Endothelial cell of umbilical vein (primary cell): Measurements from ENCODE around the gene ZNF488. TPM values are rescaled to one million over a fixed set of nuclear protein-coding genes. Genes with fewer than 3 reads are reported as not detected.

ENCODE experiments used
- BruUV-seq: library from RNA; stranded (reverse); fragments of 400-500 nt; replicated peaks from 2 replicates; lab custom pipeline; 2021; lab: Mats Ljungman, UMichigan
- CTCF ChIA-PET: fragments of 300-600, 350-600 bp; sonication (Branson Sonifier 250); formaldehyde crosslinking; loops from one replicate; lab custom pipeline; 2021; ENCODE audit warnings: antibody characterized with exemption, inconsistent platforms; lab: Charles Lee
- POLR2A ChIA-PET: fragments of 300-600, 350-600 bp; sonication (Branson Sonifier 250); formaldehyde crosslinking; loops from one replicate; lab custom pipeline; 2021; ENCODE audit warnings: antibody characterized with exemption, inconsistent platforms; lab: Charles Lee
- DNase-seq: peaks from one replicate; pipeline ENCODE4 v3.0.0-alpha.2; 2011; ENCODE audit warnings: low read depth, low spot score
- FAIRE-seq: peaks from 2 replicates; lab custom pipeline; 2011; peaks lifted over from hg19 to GRCh38; lab: Jason Lieb, UNC
- H2AFZ ChIP-seq: 2 replicates; pipeline ENCODE4 v1.6.0; 2012; ENCODE audit warnings: low read depth, low read length, control low read depth, inconsistent platforms
- H3K27ac ChIP-seq: 2 replicates; pipeline ENCODE4 v1.5.1; 2011; ENCODE audit warnings: low read depth, mild to moderate bottlenecking, control low read depth, low read length, moderate library complexity; ENCODE audit not compliant: insufficient read depth
- H3K27me3 ChIP-seq, 2 experiments: 2 replicates each; pipeline versions ENCODE4 v1.6.0 to v1.6.1; 2011; ENCODE audit warnings: low read length in 2 of 2, mixed read lengths in 1 of 2; ENCODE audit not compliant: control insufficient read depth in 2 of 2, insufficient read depth in 2 of 2
- H3K36me3 ChIP-seq, 2 experiments: 2 replicates in 1 of 2; 3 replicates in 1 of 2; pipeline ENCODE4 v1.5.1; 2011; ENCODE audit warnings: low read length in 2 of 2, mild to moderate bottlenecking in 1 of 2, moderate library complexity in 1 of 2; ENCODE audit not compliant: control insufficient read depth in 2 of 2, insufficient read depth in 2 of 2; ENCODE audit errors: extremely low read depth in 1 of 2
- H3K4me1 ChIP-seq: 3 replicates; pipeline ENCODE4 v1.5.1; 2011; ENCODE audit warnings: mild to moderate bottlenecking, low read length; ENCODE audit not compliant: control insufficient read depth, insufficient read depth; ENCODE audit errors: extremely low read depth
- H3K4me2 ChIP-seq: 2 replicates; pipeline ENCODE4 v1.6.1; 2011; ENCODE audit warnings: low read length, control low read depth, mixed read lengths; ENCODE audit not compliant: insufficient read depth
- H3K4me3 ChIP-seq, 3 experiments: fragments of 200-600 bp in 1 of 3; sonication (generic), shearing (Covaris generic) in 1 of 3; replicated peaks in 1 of 3; 2 replicates each; pipeline ENCODE4 v1.5.1; 2011 to 2016; ENCODE audit warnings: control low read depth in 3 of 3, low read length in 3 of 3, mild to moderate bottlenecking in 2 of 3, inconsistent platforms in 1 of 3, low read depth in 1 of 3, moderate library complexity in 1 of 3; ENCODE audit not compliant: insufficient read depth in 1 of 3
- H3K79me2 ChIP-seq: 2 replicates; pipeline ENCODE4 v1.6.0; 2012; ENCODE audit warnings: low read length, inconsistent platforms; ENCODE audit not compliant: control insufficient read depth, insufficient read depth
- H3K9ac ChIP-seq: replicated peaks from 2 replicates; pipeline ENCODE3; 2011; ENCODE audit warnings: low read length, control low read depth; ENCODE audit not compliant: insufficient read depth; ENCODE audit errors: extremely low read depth
- H3K9me1 ChIP-seq: replicated peaks from 3 replicates; pipeline ENCODE4 v1.6.0; 2011; ENCODE audit warnings: mild to moderate bottlenecking, low read length; ENCODE audit not compliant: control insufficient read depth, insufficient read depth; ENCODE audit errors: extremely low read depth
- H3K9me3 ChIP-seq: replicated peaks from 2 replicates; pipeline ENCODE4 v1.5.1; 2012; ENCODE audit warnings: low read length, inconsistent platforms; ENCODE audit not compliant: control insufficient read depth, insufficient read depth
- H4K20me1 ChIP-seq: replicated peaks from 2 replicates; pipeline ENCODE3; 2011; ENCODE audit warnings: mild to moderate bottlenecking, low read length; ENCODE audit not compliant: control insufficient read depth, insufficient read depth; ENCODE audit errors: extremely low read depth
- CTCF ChIP-seq, 2 donors: IDR thresholded peaks; 1 replicate in 1 of 2; 2 replicates in 1 of 2; pipeline ENCODE4 v1.5.1; 2011; ENCODE audit warnings: low read length in 2 of 2, mild to moderate bottlenecking in 2 of 2, moderate library complexity in 2 of 2, control low read depth in 1 of 2, inconsistent platforms in 1 of 2, low read depth in 1 of 2; ENCODE audit not compliant: insufficient read depth in 1 of 2; ENCODE audit errors: extremely low read depth in 1 of 2
- EZH2 ChIP-seq: IDR thresholded peaks from 2 replicates; pipeline ENCODE4 v1.6.1; 2012; ENCODE audit warnings: borderline replicate concordance, low read depth, mild to moderate bottlenecking, moderate library complexity, low read length, inconsistent platforms; ENCODE audit not compliant: severe bottlenecking
- FOS ChIP-seq: IDR thresholded peaks from 2 replicates; pipeline ENCODE4 v1.6.1; 2011; ENCODE audit warnings: mild to moderate bottlenecking, low read length, moderate library complexity, borderline replicate concordance; ENCODE audit not compliant: insufficient read depth
- GATA2 ChIP-seq: IDR thresholded peaks from 2 replicates; pipeline ENCODE4 v1.7.0; 2011; ENCODE audit warnings: low read depth, mild to moderate bottlenecking, moderate library complexity, mixed read lengths, low read length; ENCODE audit not compliant: insufficient read length, insufficient read depth
- JUN ChIP-seq: IDR thresholded peaks from 2 replicates; pipeline ENCODE4 v1.6.1; 2011; ENCODE audit warnings: borderline replicate concordance, low read depth; ENCODE audit not compliant: insufficient read length, insufficient read depth
- MAX ChIP-seq: IDR thresholded peaks from 2 replicates; pipeline ENCODE4 v1.6.1; 2011; ENCODE audit not compliant: insufficient read depth, insufficient read length
- MYC ChIP-seq: IDR thresholded peaks from one replicate; pipeline ENCODE4 v1.6.1; 2011; ENCODE audit warnings: mild to moderate bottlenecking, low read depth, low read length
- POLR2A ChIP-seq: IDR thresholded peaks from 2 replicates; pipeline ENCODE4 v1.6.1; 2012; ENCODE audit warnings: low read depth, mild to moderate bottlenecking, control low read depth, low read length
- POLR2AphosphoS5 ChIP-seq: IDR thresholded peaks from 2 replicates; pipeline ENCODE4 v1.6.1; 2012; ENCODE audit warnings: low read depth, mild to moderate bottlenecking, control low read depth, low read length, moderate library complexity; ENCODE audit not compliant: insufficient read depth
- dilution Hi-C: fragments of 300-500 bp; cut with MboI; formaldehyde crosslinking; loops from one replicate; pipeline ENCODE4 v1.15.0; 2019; ENCODE audit warnings: low sequenced_read_pairs; ENCODE audit not compliant: extremely low pct_ligation_motif_present
- intact Hi-C: fragments of 100-400 bp; cut with micrococcal nuclease; formaldehyde crosslinking; loops from one replicate; pipeline ENCODE4 v1.10.0; 2022
- polyA plus RNA-seq, 4 experiments: library from polyadenylated mRNA; depleted of rRNA in 3 of 4; stranded (reverse) in 3 of 4; unstranded in 1 of 4; fragments of >200 nt; gene quantifications; 2 replicates each; pipeline versions ENCODE4 v1.2.1 to v1.2.3, GENCODE V29; 2011 to 2012; ENCODE audit warnings: missing spikeins in 1 of 4
- total RNA-seq: library from RNA; stranded (reverse); gene quantifications from 2 replicates; pipeline ENCODE4 v1.2.3, GENCODE V29; 2021

The ZNF488 gene
- total and polyA plus RNA-seq, 2 donors (not counting 3 experiments of a cell fraction or from before 2014, with no cell fraction given), result 0.21 to 0.38 TPM

- ChIA-PET POLR2A (no interaction called here), CTCF (interaction anchor here (1.0 kb wide), 1 partner anchor 47 kb away, joined by 3 read pairs; no protein-coding TSS in a partner anchor)
- Histone ChIP-seq H3K9me3 (no peaks in the 10 kb centered on the region), H3K27me3 (no peaks in the 10 kb centered on the region), H2AFZ (no peak overlapping the region), H3K4me3 (no peak overlapping the region), H4K20me1 (no peaks in the 10 kb centered on the region), H3K36me3 (no peaks in the 10 kb centered on the region), H3K9ac (no peak overlapping the region), H3K4me2 (no peak overlapping the region), H3K9me1 (no peaks in the 10 kb centered on the region), H3K79me2 (no peaks in the 10 kb centered on the region), H3K4me1 (peaks cover 15% of the 10 kb centered on the region), H3K27ac (no peak overlapping the region)
- no peak for TF ChIP-seq MAX
- TF ChIP-seq MYC, result no peak
- TF ChIP-seq CTCF (IDR thresholded peaks at IDR 0.05; ENCODE audit: extremely low read depth in 1 of 2, insufficient read depth in 1 of 2, low read depth in 1 of 2, low read length in 2 of 2), result no peak
- no peak for TF ChIP-seq EZH2
- TF ChIP-seq GATA2, result no peak
- TF ChIP-seq POLR2A, result no peak
- no peak for TF ChIP-seq POLR2AphosphoS5
- TF ChIP-seq JUN, result no peak
- TF ChIP-seq FOS, result no peak
- dilution Hi-C loops, result no loop called here
- intact Hi-C loops, result no loop called here
- no peak for FAIRE-seq
- DNase-seq, result no peak
- no TSS peak for BruUV-seq
Measured at GRCh38 chr10:47409171-47409865, 25.2 kb upstream of the ZNF488 start.
